DOHH2 (cell line): ENCODE data around the gene PGPEP1.
A peak's percentile ranks its signal among the peaks of the same experiment; 100 is the strongest.
"Not testable (repeated sequence)": the region's sequence is repeated elsewhere in the genome, so short reads cannot be mapped to it uniquely, and the experiment has no call there.

ENCODE experiments used
- H3F3A ChIP-seq: fragments of 200-600 bp; sonication (generic), shearing (Covaris generic); 2 replicates; pipeline ENCODE4 v1.6.0; 2016; ENCODE audit warnings: antibody characterized with exemption, mild to moderate bottlenecking; ENCODE audit not compliant: control insufficient read depth, insufficient read depth
- H3K27ac ChIP-seq: fragments of 200-600 bp; sonication (generic); 2 replicates; pipeline ENCODE4 v1.5.1; 2014; ENCODE audit warnings: low read depth, mild to moderate bottlenecking, low read length, moderate library complexity
- H3K27me3 ChIP-seq: fragments of 200-600 bp; sonication (generic); 2 replicates; pipeline ENCODE4 v1.6.1; 2014; ENCODE audit warnings: mild to moderate bottlenecking, low read length, mixed read lengths; ENCODE audit not compliant: control insufficient read depth
- H3K36me3 ChIP-seq: fragments of 200-600 bp; sonication (generic); 2 replicates; pipeline ENCODE4 v1.6.1; 2014; ENCODE audit warnings: mild to moderate bottlenecking, low read length, moderate library complexity, mixed read lengths; ENCODE audit not compliant: control insufficient read depth
- H3K4me1 ChIP-seq: fragments of 200-600 bp; sonication (generic); 2 replicates; pipeline ENCODE4 v1.6.1; 2014; ENCODE audit warnings: mild to moderate bottlenecking, low read length, mixed read lengths; ENCODE audit not compliant: control insufficient read depth
- H3K4me2 ChIP-seq: fragments of 200-600 bp; sonication (generic); 2 replicates; pipeline ENCODE4 v1.6.0; 2014; ENCODE audit warnings: mild to moderate bottlenecking, low read length, moderate library complexity
- H3K4me3 ChIP-seq: fragments of 200-600 bp; sonication (generic); 2 replicates; pipeline ENCODE4 v1.5.1; 2014; ENCODE audit warnings: mild to moderate bottlenecking, low read length, mixed read lengths
- H3K79me2 ChIP-seq: fragments of 200-600 bp; sonication (generic); 2 replicates; pipeline ENCODE4 v1.6.1; 2014; ENCODE audit warnings: mild to moderate bottlenecking, low read length, mixed read lengths; ENCODE audit not compliant: control insufficient read depth
- H3K9me2 ChIP-seq: fragments of 200-600 bp; sonication (generic); replicated peaks from 2 replicates; pipeline ENCODE4 v1.6.1; 2014; ENCODE audit warnings: mild to moderate bottlenecking, low read length, mixed read lengths; ENCODE audit not compliant: control insufficient read depth
- H3K9me3 ChIP-seq: fragments of 200-600 bp; sonication (generic); 2 replicates; pipeline ENCODE4 v1.6.1; 2014; ENCODE audit warnings: antibody characterized with exemption, low read length, mixed read lengths; ENCODE audit not compliant: control insufficient read depth, insufficient read depth
- H4K20me1 ChIP-seq: fragments of 200-600 bp; sonication (generic); 2 replicates; pipeline ENCODE4 v1.6.0; 2014; ENCODE audit warnings: low read depth, mild to moderate bottlenecking, antibody characterized with exemption, low read length, moderate library complexity; ENCODE audit not compliant: control insufficient read depth, insufficient read depth
- EZH2phosphoT487 ChIP-seq: fragments of 200-600 bp; sonication (generic); IDR thresholded peaks from 2 replicates; pipeline ENCODE4 v1.6.1; 2017; ENCODE audit warnings: borderline replicate concordance, mild to moderate bottlenecking, antibody characterized with exemption, low read length, moderate library complexity, mixed read lengths
- TF ChIP-seq, protein P1 (sequence below): fragments of 200-600 bp; sonication (generic); IDR thresholded peaks from one replicate; pipeline ENCODE4 v1.5.1; 2014; ENCODE audit warnings: antibody characterized with exemption, mild to moderate bottlenecking, low read depth, low read length; ENCODE audit not compliant: poor library complexity, severe bottlenecking

The PGPEP1 gene

DNA sequence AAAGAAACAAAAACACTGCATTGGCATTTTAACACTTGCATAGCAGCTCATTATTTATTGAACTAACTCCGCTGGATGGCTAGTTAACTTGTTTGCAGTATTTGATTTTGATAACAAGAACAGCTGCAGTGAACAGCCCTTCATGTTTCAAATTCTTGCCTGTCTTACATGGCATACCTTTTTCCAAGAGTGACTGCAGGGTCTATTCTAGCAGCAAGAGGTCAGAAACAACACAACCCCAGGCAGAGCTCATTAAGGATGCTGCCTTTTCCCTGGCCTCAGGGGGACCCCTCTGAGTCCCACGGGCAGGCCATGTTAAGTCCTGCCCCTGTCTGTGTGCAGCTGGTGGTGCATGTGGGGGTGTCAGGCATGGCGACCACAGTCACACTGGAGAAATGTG, 16.6 kb downstream of the PGPEP1 start:
- Histone ChIP-seq H3K9me3 (no peaks in the 10 kb centered on the region), H3K4me3 (no peak overlapping the region), H4K20me1 (no peaks in the 10 kb centered on the region), H3K27me3 (no peaks in the 10 kb centered on the region), H3K4me1 (no peaks in the 10 kb centered on the region), H3K27ac (no peak overlapping the region), H3K9me2 (no peaks in the 10 kb centered on the region), H3F3A (no peaks in the 10 kb centered on the region), H3K36me3 (no peaks in the 10 kb centered on the region), H3K4me2 (no peak overlapping the region), H3K79me2 (no peaks in the 10 kb centered on the region)
- TF ChIP-seq, protein P1, sequence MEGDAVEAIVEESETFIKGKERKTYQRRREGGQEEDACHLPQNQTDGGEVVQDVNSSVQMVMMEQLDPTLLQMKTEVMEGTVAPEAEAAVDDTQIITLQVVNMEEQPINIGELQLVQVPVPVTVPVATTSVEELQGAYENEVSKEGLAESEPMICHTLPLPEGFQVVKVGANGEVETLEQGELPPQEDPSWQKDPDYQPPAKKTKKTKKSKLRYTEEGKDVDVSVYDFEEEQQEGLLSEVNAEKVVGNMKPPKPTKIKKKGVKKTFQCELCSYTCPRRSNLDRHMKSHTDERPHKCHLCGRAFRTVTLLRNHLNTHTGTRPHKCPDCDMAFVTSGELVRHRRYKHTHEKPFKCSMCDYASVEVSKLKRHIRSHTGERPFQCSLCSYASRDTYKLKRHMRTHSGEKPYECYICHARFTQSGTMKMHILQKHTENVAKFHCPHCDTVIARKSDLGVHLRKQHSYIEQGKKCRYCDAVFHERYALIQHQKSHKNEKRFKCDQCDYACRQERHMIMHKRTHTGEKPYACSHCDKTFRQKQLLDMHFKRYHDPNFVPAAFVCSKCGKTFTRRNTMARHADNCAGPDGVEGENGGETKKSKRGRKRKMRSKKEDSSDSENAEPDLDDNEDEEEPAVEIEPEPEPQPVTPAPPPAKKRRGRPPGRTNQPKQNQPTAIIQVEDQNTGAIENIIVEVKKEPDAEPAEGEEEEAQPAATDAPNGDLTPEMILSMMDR: no peak
- no peak for TF ChIP-seq EZH2phosphoT487

DNA sequence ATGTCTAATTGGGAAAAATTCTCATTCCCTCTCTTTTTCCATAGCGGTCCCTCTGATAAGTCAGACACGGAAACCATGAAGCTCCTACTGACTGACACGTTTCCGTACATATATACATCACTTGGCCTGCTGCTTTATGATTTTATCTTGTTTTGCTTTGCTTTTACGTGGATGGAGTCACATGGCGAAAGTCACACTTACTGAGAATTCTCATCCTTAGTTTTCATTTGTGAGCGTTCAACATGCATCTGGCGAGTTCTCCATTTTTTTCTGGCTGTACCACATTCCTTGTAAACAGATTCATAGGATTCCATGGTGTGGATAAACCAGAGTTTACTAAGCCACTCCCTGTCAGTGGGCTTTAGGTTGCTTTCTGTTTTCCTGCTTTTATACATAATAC, 21.2 kb downstream of the PGPEP1 start:
- H3K4me1 ChIP-seq: peaks cover 14% of the 10 kb centered on the region
- H4K20me1 ChIP-seq: no peaks in the 10 kb centered on the region
- no peaks in the 10 kb centered on the region for H3K79me2 ChIP-seq
- no peaks in the 10 kb centered on the region for H3K9me2 ChIP-seq
- no peak overlapping the region for H3K4me3 ChIP-seq
- no peaks in the 10 kb centered on the region for H3F3A ChIP-seq
- no peaks in the 10 kb centered on the region for H3K36me3 ChIP-seq
- H3K9me3 ChIP-seq: no peaks in the 10 kb centered on the region
- no peak for TF ChIP-seq EZH2phosphoT487
- TF ChIP-seq, protein P1: no peak
- H3K27ac ChIP-seq: no peak overlapping the region
- H3K4me2 ChIP-seq: no peak overlapping the region
- H3K27me3 ChIP-seq: no peaks in the 10 kb centered on the region

DNA sequence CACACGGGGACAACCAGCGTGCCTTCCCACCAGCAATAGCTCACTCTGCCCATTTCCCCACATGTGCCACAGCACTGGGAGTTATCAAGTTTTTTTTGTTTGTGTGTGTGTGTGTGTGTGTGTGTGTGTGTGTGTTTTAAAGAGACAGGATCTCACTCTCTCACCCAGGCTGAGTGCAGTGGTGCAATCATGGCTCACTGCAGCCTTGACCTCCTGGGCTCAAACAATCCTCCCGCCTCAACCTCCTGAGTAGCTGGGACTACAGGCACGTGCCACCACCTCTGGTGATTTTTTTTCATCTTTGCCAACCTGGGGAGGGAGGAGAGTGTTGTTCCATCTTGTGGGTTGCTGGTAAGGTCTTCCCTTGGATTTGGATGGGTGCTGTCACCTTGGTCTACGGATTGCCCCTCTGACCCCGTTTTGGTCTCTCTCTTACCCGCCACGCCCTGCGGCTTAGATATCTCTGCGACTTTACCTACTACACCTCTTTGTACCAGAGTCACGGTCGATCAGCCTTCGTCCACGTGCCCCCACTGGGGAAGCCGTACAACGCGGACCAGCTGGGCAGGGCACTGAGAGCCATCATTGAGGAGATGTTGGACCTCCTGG, 22.6 kb downstream of the PGPEP1 start:
- no peaks in the 10 kb centered on the region for H3K9me2 ChIP-seq
- H3K4me1 ChIP-seq: peaks cover 14% of the 10 kb centered on the region
- no peaks in the 10 kb centered on the region for H3K9me3 ChIP-seq
- H4K20me1 ChIP-seq: no peaks in the 10 kb centered on the region
- H3K79me2 ChIP-seq: no peaks in the 10 kb centered on the region
- TF ChIP-seq EZH2phosphoT487: no peak
- TF ChIP-seq, protein P1: no peak
- H3F3A ChIP-seq: no peaks in the 10 kb centered on the region
- H3K4me2 ChIP-seq: no peak overlapping the region
- H3K27me3 ChIP-seq: no peaks in the 10 kb centered on the region
- no peak overlapping the region for H3K27ac ChIP-seq
- H3K4me3 ChIP-seq: no peak overlapping the region
- no peaks in the 10 kb centered on the region for H3K36me3 ChIP-seq

DNA sequence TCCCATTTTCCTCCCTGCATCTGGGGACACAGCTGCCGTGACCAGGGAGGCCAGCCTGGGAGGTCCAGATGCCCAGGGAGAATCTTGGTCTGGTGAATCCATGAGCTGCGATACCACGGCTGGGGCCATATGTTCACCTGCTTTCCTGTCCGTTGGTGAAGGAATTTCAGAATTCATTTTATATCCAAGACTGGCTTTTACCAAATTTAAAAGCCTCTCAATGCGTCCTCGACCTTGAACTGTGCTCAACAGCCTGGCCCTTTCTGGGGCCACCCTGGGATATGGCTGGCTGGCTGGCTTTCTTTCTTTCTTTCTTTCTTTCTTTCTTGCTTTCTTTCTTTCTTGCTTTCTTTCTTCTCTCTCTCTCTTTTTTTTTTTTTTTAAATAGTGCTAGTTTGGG, 23.4 kb downstream of the PGPEP1 start:
- Histone ChIP-seq H3K9me3 (no peaks in the 10 kb centered on the region), H3K9me2 (no peaks in the 10 kb centered on the region), H3K4me3 (no peak overlapping the region), H3K36me3 (no peaks in the 10 kb centered on the region), H3K4me2 (no peak overlapping the region), H3K4me1 (peaks cover 14% of the 10 kb centered on the region), H4K20me1 (no peaks in the 10 kb centered on the region), H3K27me3 (no peaks in the 10 kb centered on the region), H3K79me2 (no peaks in the 10 kb centered on the region), H3F3A (no peaks in the 10 kb centered on the region), H3K27ac (no peak overlapping the region)
- no peak for TF ChIP-seq EZH2phosphoT487
- TF ChIP-seq, protein P1: no peak

DNA sequence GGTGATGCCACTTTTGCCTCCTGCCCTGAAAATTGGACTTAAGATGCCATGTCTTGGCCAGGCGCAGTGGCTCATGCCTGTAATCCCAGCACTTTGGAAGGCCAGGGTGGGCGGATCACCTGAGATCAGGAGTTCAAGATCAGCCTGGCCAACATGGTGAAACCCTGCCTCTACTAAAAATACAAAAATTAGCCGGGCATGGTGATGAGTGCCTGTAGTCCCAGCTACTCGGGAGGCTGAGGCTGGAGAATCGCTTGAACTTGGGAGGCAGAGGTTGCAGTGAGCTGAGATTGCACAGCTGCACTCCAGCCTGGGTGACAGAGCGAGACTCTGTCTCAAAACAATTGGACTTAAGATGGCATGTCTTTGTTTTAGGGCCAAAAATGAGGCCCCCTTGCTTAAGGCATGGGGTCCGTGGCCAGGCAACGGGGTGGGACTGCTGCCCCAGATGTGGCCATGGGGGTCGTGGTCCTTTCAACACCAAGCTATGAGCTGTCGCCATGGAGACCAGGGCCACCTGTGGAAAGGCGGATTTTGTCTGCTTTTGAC, 24.0 kb downstream of the PGPEP1 start:
- not testable (repeated sequence) for H3F3A ChIP-seq, H3K9me2 ChIP-seq, H3K36me3 ChIP-seq, H3K27ac ChIP-seq, H3K9me3 ChIP-seq, H3K4me3 ChIP-seq, H4K20me1 ChIP-seq, H3K27me3 ChIP-seq, H3K79me2 ChIP-seq
- peaks cover 14% of the 10 kb centered on the region for H3K4me1 ChIP-seq
- H3K4me2 ChIP-seq: peak overlapping the region; percentile 51
